Activated gamma-delta T cell treated with anti-CD3 and anti-CD28 coated beads, Interleukin-2, amount 50 U/mL, for 16 hours (primary cell): ENCODE results near the gene TBL2.
"Not testable (repeated sequence)": the region's sequence is repeated elsewhere in the genome, so short reads cannot be mapped to it uniquely, and the experiment has no call there.

ENCODE experiments used
- DNase-seq: peaks from one replicate; pipeline ENCODE4 v3.0.0-alpha.2; 2020; ENCODE audit warnings: low read depth

The TBL2 gene

DNA sequence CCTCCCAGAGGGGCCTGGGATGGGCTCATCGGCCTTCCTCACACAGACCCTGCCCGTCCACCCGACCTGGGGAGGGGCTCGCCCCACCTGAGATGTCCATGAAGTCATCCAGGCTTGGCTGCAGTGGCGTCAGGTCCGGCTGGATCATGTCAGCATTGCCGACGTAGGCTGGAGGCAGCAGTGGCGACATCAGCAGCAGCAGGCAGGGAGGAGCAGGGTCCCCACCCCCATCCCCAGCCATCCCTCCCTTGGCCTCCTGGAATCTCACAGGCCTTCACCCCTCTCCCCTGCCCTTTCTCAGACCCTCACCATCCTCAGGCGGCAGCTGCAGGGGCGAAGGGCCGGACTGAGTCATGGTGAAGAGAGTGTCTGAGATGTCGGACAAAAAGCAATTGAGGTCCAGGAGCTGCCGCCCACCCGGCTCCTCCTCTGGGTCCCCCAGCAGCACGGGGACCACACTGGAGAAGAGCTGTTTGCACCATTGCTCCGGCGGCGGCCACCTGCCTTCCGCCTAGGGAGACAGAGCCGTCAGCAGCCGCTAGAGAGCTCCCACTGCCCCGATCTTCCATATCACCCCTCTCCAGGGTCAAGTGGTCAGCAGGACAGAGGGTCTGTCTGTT lies 27.3 kb upstream of the TBL2 start:
- DNase-seq, result no peak

DNA sequence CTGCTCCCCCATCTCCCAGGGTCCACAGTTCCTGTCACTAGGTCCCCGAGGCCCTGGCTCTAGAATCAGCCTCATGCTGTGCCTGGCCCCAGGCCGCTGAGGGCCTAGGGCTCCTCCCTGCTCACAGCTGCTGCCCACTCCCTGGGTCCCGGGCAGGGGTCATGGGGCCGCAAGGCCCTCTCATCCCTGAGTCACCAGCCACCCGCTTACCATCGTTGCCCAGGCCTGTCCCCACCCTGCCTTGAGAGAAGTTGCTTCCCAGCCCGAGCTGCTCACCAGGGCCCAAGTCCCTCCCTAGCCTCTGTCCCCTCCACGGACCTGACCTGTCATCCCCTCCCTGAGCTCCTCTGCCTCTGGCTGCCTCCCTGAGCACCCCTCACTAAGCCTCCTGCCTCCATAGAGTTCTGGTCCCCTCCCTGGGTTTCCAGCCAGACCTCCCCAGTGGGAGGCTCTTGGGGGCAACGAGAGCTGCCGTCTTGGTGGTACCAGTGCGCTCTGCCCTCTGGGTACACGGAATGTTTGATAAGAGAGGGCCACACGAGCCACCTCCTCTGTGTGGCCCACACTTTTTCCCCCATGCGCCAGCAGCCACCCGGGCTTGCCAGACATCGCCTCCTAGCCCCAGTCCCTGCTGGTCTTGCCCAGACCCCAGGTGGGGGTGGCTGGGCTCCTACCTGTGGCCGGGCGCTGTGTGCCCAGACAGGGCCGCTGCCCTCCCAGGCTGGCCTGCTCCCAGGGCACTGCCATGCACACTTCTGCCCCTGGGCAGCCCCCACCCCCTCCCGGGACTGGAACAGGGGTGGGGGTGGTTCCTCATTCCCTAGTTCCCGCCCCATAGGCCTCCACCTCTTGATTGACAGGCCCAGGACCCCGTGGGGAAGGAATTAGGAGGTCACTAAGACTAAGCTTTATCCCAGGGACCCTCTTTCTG lies 24.6 kb upstream of the TBL2 start:
- DNase-seq, result no peak

DNA sequence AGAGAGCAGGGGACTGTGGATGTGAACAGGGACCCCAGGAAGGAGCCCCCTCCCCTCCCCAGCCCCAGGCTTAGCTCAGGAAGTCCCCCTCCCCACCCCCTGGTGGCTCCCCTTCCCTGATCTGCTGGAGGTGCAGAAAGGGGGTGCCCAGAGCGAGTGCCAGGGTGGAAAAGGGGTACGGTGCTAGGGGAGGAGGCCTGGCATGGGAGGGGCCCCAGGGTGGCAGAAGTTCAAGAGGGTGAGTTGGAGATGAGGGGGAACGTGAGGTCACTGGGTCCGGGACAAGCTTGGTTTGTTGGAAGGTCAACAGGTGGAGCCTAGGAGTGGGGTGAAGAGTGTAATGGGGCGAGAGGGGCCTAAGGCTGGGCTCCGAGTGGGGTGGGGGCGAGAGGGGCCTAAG lies 21.5 kb upstream of the TBL2 start:
- no peak for DNase-seq

DNA sequence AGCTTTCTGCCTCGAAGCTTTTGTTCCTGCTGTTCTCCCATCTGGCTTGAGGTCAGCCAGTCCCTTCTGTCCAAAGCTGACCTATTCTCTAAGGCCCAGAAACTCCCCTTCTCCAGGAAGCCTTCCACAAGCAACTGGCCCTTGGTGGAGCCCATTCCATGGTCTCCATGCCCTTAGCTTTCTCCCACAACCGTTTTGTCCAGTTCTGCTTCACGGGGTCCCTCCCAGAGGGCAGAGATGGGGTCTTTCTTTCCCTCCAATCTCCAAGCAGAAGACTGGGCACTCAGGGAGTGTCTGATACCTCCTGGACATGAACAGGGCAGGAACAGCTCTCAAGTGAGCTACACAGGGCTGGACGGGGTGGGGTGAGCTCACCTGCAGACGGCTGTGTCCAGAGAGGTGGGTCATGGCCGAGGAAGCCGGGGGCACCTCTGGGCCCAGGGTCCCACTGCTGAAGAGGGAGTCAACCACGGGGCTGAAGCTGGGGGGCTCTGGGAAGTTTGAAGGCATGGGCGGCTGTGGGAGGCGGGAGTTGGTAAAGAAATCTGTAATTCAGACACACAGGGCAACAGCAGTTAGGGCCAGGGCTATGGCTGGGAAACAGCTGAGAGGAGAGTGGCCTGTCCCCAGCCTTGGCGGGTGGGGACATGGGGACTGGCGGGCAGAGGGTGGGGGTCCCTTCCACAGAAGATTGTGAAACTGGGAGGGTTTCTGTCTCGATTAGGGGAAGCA lies 20.9 kb upstream of the TBL2 start:
- no peak for DNase-seq

DNA sequence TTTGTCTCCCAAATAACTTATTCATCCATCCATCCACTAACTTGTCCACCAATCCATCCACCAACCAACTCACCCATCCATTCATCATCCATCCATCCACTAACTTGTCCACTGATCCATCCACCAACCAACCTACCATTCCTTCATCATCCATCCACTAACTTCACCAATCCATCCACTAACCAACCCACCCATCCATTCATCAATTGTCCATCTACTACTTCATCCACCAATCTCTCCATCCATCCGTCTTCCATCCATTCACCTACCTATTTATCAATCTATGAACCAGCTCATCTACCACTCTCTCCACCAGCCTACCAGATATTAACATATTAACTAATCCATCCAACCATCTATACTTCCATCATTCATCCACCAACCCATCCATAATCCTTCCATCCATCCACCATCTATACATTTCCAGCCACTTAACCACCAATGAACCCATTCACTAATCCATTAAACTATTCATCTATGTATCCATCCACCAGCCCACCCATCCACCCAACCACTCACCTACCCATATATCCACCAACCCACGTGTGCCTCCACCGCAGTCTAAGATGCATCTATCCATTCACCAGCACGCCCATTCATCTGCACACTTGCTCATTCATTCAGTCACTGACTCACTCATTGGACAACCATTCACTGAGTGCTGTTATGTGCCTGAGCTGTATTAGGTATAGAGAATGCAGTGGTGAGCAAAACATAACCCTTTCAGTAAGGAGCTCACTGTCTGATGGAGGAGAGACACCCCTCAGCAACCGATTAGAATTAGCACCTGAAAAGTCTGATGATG lies 19.8 kb upstream of the TBL2 start:
- DNase-seq, result no peak

DNA sequence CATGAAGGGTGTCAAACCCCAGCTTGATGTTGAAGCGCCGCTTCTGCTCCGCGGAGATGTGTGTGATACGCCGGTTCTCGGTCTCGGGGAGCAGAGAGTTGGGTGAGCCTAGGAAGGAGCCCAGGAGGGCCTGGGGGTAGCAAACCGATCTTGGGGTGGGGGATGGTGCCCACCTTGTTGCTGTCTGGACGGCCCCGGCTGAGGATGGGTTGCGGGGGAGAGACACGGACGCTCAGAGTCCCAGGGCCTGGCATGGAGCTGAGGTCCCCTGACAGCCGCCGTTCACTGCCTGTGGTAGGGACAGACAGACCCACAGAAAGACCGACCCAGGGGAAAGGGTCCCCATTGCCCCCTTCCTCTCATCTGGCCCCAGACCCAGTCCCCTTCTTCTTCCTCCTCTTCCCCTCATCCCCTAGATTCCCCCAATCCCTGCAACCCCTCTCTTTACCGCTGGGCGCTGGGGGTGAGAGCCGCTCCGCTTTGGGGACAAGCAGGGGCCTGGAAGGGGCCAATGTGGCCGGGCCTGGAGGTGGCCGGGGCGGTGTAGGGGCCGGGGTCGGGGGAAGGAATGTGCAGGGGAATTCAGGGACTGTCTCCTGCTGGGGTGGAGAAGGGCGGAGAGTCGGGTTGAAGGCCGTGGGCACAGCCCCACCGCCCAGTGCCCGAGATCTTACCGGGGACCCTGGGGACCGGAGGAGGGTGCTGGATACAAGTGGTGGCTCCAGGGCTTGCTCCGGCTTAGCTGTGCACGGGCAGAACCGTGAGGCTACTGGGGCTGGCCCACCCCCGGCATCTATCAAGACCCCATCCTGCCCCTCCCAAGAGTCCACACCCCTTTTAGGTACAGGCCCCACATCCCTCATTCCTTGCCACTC lies 18.0 kb upstream of the TBL2 start:
- no peak for DNase-seq

DNA sequence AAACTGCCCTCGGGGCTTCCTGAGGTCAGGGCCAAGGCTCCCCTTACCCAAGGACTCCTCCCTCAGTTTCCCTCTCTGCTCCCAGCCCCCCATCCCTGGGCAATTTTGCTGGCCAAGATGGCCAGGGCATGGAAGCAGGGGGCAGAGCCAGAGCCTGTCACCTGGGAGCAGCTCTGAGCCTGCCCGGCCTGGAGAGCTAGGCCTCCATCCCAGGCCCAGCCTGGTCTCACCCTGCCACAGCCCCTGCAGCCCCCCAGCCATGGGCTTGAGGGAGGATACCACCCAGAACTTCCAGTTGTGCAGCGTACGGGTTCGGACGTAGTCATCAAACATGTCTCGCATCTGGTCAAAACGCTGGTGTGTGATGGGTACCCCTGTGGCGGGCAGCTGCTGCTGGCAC lies 17.0 kb upstream of the TBL2 start:
- DNase-seq, result no peak

DNA sequence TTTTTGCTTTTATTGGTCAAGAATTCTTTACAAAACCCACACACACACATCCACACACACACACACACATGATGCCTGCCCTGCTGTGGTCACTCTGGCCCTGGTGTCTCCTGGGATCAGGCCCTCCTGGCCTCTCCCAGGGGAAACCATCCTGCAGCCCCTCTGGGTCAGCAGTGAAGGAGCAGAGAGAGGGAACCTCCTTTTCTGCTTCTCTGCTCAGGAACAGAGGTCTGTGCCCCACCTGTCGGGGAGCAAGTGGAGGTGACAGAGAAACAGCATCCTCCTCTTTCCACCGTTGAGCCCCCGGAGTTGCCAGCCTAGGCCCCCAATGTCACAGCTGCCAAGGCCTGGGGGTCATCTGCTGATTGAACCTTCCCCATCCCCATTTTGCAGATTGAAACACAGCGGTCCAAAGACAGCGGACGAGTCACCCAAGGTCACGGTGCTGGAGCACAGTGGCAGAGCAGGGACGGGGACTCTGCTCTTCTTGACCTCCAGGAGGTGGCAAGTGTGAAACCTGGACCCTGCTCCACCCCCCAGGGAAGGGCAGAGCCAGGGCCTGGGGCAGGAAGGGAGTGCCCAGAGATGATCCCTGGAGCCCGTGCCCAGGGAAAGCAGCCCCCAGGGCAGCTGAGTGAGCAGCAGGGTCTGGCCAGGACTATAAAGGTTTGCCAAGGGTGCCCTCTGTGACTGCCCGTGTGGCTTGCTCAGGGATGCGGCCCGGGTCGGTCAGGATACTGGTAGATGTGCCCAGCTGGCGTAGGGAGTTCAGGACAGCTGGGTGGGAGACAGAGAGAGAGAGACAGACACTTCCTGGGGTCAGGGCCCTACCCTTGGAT lies 15.0 kb upstream of the TBL2 start:
- no peak for DNase-seq

DNA sequence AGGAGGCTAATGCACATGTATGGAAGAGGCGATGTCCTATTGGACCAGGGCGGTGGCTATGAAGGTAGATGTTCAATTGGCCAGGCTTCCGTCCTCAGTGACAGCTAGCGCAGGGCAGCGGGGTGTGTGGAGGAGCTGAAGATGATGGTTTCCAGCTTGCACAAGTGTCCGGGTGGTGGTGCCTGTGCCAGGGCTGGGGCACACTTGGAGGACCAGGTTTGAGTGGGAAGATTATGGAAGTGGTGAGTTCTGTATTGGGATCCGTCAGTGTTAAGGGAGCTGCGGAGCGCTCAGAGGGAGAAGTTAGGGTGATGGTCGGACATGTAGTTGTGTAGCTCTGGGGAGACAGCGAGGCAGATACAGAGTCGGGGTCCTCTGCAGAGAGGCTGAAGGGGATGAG lies 8.5 kb upstream of the TBL2 start:
- DNase-seq, result no peak

DNA sequence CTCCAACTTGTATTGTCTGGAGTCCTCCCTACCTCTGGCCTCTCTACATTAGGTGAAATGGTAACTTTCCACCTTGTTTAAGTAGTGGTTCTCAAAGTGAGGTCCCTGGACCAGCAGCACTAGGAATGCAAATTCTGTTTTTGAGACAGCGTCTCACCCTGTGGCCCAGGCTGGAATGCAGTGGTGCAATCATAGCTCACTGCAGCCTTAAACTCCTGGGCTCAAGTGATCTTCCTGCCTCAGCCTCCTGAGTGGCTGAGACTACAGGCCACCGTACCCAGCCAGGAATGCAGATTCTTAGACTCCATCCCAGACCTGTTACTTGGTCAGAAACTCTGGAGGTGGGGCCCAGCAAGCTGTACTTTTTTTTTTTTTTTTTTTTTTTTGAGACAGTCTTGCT lies 6.8 kb upstream of the TBL2 start:
- no peak for DNase-seq

DNA sequence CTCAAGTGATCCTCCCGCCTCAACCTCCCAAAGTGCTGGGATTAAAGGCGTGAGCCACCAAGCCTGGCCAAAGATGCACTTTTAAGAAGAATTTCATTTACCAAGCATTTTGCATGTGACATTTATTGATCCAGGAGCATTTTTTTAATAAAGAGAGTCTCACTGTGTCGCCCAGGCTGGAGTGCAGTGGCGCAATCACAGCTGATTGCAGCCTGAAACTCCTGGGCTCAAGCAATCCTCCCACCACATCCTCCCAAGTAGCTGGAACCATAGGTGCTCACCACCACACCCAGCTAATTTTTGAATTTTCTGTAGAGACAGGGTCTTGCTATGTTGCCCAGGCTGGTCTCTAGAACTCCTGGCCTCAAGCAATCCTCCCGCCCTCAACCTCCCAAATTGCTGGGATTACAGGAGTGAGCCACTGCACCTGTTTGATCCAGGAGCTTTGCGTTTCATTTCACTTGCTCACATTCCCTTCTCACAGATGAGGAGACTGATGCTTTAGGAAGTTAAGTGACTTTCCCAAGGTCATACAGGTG lies 4.4 kb upstream of the TBL2 start:
- DNase-seq, result no peak

DNA sequence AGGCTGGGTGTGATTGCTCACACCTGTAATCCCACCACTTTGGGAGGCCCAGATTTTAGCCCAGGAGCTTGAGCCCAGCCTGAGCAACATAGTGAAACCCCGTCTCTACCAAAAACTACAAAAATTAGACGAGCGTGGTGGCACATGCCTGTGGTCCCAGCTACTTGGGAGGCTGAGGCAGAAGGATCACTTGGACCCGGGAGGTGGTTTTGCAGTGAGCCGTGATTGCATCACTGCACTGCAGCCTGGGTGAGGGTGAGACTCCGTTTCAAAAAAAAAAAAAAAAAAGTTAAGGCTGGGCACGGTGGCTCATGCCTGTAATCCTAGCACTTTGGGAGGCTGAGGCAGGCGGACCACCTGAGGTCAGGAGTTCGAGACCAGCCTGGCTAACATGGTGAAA lies 2.6 kb upstream of the TBL2 start:
- DNase-seq, result not testable (repeated sequence)

DNA sequence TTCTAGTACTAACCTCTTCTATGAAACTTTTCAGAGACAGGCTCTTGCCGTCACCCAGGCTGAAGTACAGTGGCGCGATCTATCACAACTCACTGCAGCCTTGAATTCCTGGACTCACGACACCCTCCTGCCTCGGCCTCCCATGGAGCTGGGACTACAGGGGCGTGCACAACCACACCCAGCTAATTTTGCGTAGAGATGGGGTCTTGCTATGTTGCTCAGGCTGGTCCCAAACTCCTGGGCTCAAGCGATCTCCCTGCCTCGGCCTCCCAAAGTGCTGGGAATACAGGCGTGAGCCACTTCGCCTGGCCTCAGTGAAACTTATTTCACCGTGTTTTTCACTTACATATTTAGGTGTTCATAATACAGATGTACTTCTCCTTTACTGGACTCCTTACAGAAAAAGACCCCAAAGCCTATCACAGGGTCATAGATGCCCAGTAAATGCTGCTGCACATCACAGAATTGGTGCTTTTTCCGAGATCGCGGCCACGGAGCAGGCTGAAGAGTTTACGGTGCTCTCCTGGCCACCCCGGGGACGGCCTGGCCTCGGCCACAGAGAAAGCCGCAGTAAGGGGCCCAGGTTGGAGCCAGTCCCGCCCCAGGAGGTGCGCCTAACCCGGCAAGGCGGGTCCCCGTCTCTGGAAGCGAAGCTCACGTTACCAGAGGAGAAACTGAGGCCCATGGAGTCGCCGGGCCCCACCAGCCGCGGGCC lies 595 bp downstream of the TBL2 start:
- DNase-seq, result no peak

DNA sequence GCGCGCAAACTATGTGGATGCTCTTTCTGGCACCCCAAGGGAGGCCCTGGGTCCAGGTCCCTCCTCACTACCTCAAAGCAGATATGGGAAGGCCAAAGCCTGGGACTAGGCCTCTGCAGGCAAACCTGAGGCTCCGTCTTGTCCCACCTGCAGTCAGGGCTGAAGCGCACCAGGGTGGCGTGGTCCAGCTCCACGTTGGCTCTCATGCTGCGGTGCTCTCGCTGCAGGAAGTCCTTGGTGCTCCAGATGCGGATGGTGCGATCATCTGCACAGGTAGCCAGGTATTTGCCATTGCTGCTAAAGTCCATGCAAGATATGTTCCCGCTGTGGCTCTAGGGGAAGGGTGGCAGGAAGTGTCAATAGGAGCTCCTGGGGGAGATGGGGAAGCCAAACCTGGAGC lies 4.6 kb downstream of the TBL2 start:
- no peak for DNase-seq

DNA sequence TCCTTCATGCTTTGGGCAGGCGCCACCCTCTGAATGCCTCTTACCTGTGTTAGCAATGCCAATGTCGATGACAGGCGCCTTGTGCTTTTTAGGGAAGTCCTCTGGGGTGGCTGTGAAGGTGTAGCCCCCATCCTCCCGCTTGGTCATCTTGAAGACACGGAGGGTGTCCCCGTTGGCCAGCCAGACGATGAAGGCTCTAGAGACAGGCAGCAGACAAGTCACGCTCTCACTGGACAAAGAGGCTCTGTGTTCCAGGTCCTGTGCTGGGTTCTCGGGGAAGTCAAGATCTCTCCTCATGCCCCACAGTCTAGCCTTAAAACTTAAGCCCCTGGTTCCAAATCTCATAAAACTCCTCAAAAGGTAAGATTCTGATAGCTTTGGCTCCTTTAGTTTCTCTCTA lies 5.1 kb downstream of the TBL2 start:
- no peak for DNase-seq

DNA sequence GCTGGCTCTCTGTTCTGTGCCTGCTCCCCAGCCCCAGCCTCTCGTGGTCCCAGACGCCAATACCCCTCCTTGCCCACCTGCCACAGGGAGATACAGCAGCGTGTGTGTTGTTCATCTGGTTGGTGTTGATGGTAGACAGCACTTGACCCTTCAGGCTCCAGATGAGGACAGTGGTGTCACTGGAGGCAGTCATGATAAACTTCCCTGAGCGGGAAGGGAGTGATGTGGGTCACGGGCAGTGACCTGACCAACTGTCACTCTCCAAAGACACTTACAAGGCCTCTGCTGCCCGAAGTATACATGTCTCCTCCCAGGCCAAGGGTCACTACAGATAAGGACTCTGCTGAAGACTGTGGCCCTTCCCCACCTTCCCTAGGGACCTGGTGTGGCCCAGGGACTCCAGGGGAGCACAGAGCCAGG lies 5.6 kb downstream of the TBL2 start:
- no peak for DNase-seq

DNA sequence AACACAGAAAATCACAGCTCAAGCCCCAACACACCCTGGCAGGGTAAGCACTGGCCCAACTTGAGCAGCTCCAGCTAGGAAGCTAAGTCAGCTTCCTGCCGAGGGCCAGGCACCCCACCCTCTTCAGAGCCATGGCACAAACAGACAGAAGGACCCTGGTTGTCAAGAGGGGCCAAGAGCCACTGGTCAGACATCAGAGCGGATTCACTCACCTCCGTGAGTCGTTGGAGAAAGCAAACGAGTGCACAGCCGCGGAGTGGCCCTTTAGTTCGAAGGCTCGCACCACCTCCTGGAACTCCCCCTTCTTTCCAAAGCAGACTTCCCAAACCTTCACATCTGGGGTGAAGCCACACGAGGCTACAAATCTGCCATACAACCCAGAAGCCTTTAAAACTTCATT lies 7.4 kb downstream of the TBL2 start:
- no peak for DNase-seq

DNA sequence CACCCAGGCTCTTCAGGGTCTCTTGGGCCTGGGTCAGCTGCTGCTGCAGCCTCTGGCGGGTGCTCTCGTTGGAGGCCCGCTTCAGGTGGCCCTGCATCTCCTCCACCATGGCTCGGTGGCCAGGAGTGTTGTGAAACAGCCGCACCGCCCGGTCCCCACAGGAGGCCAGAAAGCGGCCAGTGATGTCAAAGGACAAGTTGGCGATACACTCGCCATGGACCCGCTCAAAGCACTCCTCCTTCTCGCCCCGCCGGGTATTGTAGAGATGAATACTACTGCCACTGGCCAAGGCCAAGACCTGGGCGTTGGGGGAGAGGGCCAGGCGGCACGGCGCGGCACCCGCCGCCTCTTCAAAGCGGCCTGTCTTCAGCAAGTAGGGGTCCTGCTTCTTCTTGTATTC lies 7.9 kb downstream of the TBL2 start:
- DNase-seq, result no peak

DNA sequence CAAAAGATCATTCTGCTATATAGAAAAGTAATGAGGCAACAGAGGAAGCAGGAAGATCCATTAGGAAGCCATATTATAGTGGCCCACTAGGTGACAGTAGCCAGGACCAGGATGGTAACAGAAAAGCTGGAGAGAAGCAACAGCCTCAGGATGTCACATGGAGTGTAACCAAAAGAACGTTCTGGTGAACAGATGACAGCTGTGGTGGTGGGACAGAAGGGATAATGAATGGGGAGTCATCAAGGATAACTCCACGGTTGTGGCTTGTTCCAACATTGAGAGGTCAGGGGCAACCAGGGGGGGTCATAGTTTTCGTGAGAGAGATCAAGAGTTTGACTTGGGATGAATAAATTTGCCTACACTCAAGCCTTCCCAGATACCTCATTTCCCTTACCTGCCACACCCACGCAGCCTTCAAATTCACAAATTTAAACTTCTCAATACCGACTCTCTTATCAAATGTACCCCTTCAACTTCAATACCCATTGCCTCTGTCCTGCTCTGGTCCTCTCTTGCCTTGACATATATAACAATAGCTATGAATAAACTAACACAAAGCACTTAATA lies 9.3 kb downstream of the TBL2 start:
- DNase-seq, result no peak
